HG03103 (cell line): ENCODE results near the gene SCML1.

Experiments used
- ATAC-seq: cut with Tn5 transposase; IDR thresholded peaks from one replicate; pipeline ENCODE4 v1.9.1; 2021; ENCODE audit warnings: low read depth; ENCODE audit not compliant: unreplicated experiment

Gene SCML1

DNA sequence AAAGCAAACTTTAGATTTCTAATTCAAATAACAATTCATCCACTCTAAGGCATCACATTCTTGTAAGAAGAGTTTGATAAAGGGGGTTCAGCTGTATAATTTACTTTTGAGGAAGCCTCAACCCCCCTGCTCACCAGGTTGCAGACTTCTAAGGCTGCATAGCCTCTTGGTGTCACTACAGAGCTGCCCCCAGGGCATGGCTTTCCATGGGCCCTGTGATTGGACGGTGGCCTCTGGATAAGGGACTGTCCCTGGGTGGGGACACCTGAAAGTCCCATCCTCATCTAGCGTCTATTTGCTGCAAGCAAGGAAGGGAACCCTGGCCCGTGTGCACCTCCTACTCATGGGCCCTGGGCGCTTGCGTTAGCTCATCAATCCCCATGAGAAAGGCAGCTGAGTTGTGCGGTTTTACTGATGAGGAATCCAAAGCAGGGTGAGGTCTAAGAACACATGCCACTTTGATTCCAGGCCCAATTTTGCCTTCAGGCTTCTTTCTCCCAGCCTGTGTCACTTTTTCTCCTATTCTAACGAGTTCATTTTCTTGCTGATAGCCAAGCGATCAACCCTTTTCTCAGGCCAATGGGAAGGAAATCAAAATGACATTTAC lies 51.8 kb downstream of the SCML1 start:
- ATAC-seq, result no peak

DNA sequence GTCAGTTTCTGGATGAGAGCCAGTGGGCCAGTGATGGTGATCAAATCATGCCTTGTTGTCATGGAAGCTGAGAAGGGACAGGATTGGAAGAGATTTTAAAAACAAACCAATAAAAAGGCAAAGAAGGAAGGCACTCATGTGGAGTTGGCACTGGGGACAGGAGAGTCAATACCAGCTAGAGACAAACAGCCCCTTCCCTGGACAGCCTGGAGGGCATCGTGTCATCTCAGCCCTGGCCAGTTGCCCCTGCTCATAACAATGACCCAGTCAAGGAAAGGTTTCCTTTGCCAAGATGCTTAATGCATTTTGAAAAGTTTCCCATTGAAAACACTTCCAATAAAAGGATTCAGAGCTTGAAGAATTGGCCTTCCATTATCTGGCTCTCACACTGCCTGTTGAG lies 55.5 kb downstream of the SCML1 start:
- no peak for ATAC-seq

DNA sequence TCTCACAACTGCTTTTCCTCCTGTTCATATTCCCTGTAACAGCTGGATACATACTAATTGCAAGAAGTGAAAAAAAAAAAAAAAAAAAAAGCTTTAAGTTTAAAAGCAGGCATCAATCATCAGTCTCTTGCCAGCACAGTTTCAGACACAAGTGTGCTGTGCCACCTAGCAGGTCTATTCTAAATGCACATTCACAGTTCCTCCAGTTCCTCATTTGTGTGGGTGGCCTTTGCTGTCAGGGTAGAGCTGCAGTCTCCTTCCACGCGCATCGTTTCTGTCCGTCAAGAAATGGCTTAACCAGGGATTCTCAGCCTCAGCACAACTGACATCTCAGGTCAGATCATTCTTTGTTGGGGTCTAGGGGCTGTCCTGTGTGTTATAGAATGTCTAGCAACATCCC lies 61.6 kb downstream of the SCML1 start:
- no peak for ATAC-seq

DNA sequence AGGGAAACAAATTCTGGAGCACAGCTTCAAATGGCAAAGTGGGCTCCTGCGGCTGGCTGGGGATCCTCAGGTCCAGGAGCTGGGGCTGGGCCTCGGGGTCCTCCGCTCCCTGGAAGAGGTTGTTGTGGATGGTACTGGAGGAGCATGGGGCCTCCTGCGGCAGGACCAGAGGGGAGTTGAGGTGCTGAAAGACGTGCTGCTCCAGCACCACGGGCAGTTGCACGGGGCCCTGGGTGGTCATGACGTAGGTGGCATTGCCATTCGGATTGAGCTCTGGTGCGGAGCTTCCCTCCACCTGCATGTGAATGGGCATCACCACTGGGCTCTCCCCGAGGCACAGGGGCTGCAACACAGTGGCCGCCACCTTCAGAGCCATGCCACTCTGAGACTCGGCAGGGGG lies 64.1 kb downstream of the SCML1 start:
- ATAC-seq, result no peak

DNA sequence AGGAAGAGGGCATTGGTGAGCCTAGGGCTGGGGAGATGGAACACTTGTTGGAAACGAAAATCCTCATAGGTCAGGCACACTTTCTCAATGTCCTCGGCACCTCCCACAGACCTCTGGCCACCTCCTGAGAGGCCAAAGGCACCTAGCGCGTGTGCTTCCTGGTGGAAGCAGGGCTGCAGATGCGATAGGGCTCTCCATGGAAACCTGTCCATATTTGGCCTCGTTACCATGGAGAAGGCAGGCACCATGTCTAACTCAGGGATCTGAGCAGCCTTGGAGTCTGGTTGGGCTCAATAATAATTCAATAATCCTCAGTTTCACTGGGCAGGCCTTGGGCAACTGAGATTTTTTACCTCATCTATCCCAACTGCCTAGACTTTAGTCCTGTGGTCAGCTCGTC lies 65.5 kb downstream of the SCML1 start:
- ATAC-seq, result no peak

DNA sequence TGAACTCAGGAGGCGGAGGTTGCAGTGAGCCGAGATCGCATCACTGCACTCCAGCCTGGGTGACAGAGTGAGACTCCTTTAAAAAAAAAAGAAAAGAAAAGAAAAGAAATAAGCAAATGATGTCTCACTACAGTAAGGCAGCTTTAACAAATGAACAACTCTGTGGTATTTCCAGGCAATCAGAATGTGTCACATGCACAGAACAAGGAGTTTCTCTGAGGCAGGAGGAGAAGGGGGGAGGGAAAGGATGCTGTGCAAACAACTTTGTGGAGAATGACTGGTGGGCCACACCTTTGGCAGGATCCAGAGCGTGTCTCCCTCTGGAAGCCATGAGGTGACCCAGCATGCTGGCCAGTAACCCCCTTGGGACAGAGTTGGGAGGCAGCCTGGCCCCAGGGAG lies 66.2 kb downstream of the SCML1 start:
- no peak for ATAC-seq
